HAP-1 (cell line): ENCODE results near the gene RBPJ.

Experiments used
- DNase-seq, 2 experiments: peaks; one replicate each; pipeline ENCODE4 v3.0.0-alpha.2; 2016 to 2020; ENCODE audit warnings: low spot score in 2 of 2
- H3K27me3 ChIP-seq: fragments of 250-450 bp; sonication (Bioruptor Pico); 2 replicates; pipeline ENCODE4 v1.5.1; 2020; ENCODE audit warnings: low read depth, mild to moderate bottlenecking, moderate library complexity
- H3K36me3 ChIP-seq: fragments of 250-450 bp; sonication (Bioruptor Pico); replicated peaks from 2 replicates; pipeline ENCODE4 v1.5.1; 2020; ENCODE audit warnings: mild to moderate bottlenecking
- H3K4me1 ChIP-seq: fragments of 250-450 bp; sonication (Bioruptor Pico); 2 replicates; pipeline ENCODE4 v1.5.1; 2020; ENCODE audit warnings: mild to moderate bottlenecking
- H3K4me3 ChIP-seq: fragments of 250-450 bp; sonication (Bioruptor Pico); 2 replicates; pipeline ENCODE4 v1.5.1; 2020; ENCODE audit warnings: mild to moderate bottlenecking, moderate library complexity
- H3K9me3 ChIP-seq: fragments of 250-450 bp; sonication (Bioruptor Pico); 2 replicates; pipeline ENCODE4 v1.5.1; 2020; ENCODE audit warnings: mild to moderate bottlenecking, moderate library complexity
- in situ Hi-C: fragments of 300-500 bp; cut with MboI; formaldehyde crosslinking; loops from 3 replicates; pipeline ENCODE4 v1.14.3; 2020; ENCODE audit warnings: low sequenced_read_pairs, inconsistent platforms, mixed read lengths

The RBPJ gene

GRCh38 chr4:26482508-26483462 is 162.0 kb downstream of the RBPJ start:
- H3K9me3 ChIP-seq = no peaks in the 10 kb centered on the region
- H3K4me3 ChIP-seq = no peak overlapping the region
- in situ Hi-C loops = no loop called here
- H3K4me1 ChIP-seq = no peaks in the 10 kb centered on the region
- DNase-seq = no peak
- peaks cover 6% of the 10 kb centered on the region; the same call in 1 of the 2 replicates for H3K27me3 ChIP-seq
- no peaks in the 10 kb centered on the region for H3K36me3 ChIP-seq

GRCh38 chr4:26484032-26484515 is 163.3 kb downstream of the RBPJ start:
- H3K9me3 ChIP-seq = no peaks in the 10 kb centered on the region
- peaks cover 11% of the 10 kb centered on the region for H3K27me3 ChIP-seq
- H3K4me1 ChIP-seq = no peaks in the 10 kb centered on the region
- in situ Hi-C loops = no loop called here
- DNase-seq = no peak
- H3K36me3 ChIP-seq = no peaks in the 10 kb centered on the region
- no peak overlapping the region for H3K4me3 ChIP-seq

- no peaks in the 10 kb centered on the region for H3K4me1 ChIP-seq
- H3K9me3 ChIP-seq = no peaks in the 10 kb centered on the region
- H3K36me3 ChIP-seq = no peaks in the 10 kb centered on the region
- peaks cover 16% of the 10 kb centered on the region for H3K27me3 ChIP-seq
- no peak overlapping the region for H3K4me3 ChIP-seq
- in situ Hi-C loops = no loop called here
- no peak for DNase-seq
These were observed 163.7 kb downstream of the RBPJ start for GRCh38 chr4:26484516-26484915.
